HUES64 (cell line): ENCODE data around the gene RNF115.
"Not testable (repeated sequence)": the region's sequence is repeated elsewhere in the genome, so short reads cannot be mapped to it uniquely, and the experiment has no call there.

Experiments used
- H3K27ac ChIP-seq: 2 replicates; pipeline ENCODE4 v1.7.0; 2013; ENCODE audit warnings: low read depth, low read length, inconsistent platforms
- H3K27me3 ChIP-seq: 2 replicates; pipeline ENCODE4 v1.6.1; 2013; ENCODE audit warnings: mild to moderate bottlenecking, low read length; ENCODE audit not compliant: insufficient read depth
- H3K36me3 ChIP-seq: 2 replicates; pipeline ENCODE4 v1.6.1; 2013; ENCODE audit warnings: mild to moderate bottlenecking, low read length; ENCODE audit not compliant: insufficient read depth
- H3K4me1 ChIP-seq: 2 replicates; pipeline ENCODE4 v1.6.1; 2013; ENCODE audit warnings: mild to moderate bottlenecking, low read length, moderate library complexity; ENCODE audit not compliant: insufficient read depth
- H3K4me3 ChIP-seq: 2 replicates; pipeline ENCODE4 v1.5.1; 2013; ENCODE audit warnings: mild to moderate bottlenecking, low read length, moderate library complexity
- H3K9ac ChIP-seq: 2 replicates; pipeline ENCODE4 v1.6.1; 2013; ENCODE audit warnings: mild to moderate bottlenecking, low read depth, low read length
- H3K9me3 ChIP-seq: 2 replicates; pipeline ENCODE4 v1.6.1; 2013; ENCODE audit warnings: low read depth, low read length; ENCODE audit not compliant: insufficient read depth
- WGBS: fragments of 150-250, 120-280 bp; methylation state at CpG from one replicate; pipeline ENCODE4 v1.1.7; 2013; ENCODE audit warnings: missing lambda C conversion rate; 5-methylcytosine and 5-hydroxymethylcytosine counted together

The RNF115 gene

GRCh38 chr1:145757420-145757819, 66.5 kb downstream of the RNF115 start:
- Histone ChIP-seq H3K36me3 (peaks cover 33% of the 10 kb centered on the region), H3K9me3 (peaks cover 12% of the 10 kb centered on the region), H3K27ac (no peak overlapping the region), H3K27me3 (no peaks in the 10 kb centered on the region), H3K4me3 (no peak overlapping the region), H3K9ac (no peak overlapping the region), H3K4me1 (no peaks in the 10 kb centered on the region)
- 91% methylated on average over 2 of the region's 2 CpGs for WGBS

- Histone ChIP-seq H3K9me3 (no peaks in the 10 kb centered on the region), H3K27ac (no peak overlapping the region), H3K9ac (no peak overlapping the region), H3K36me3 (peaks cover 48% of the 10 kb centered on the region), H3K27me3 (no peaks in the 10 kb centered on the region), H3K4me1 (no peaks in the 10 kb centered on the region), H3K4me3 (no peak overlapping the region)
- 94% methylated on average over 5 of the region's 5 CpGs for WGBS
Measured at GRCh38 chr1:145751491-145752037, 72.3 kb downstream of the RNF115 start.

GRCh38 chr1:145750426-145750825, 73.5 kb downstream of the RNF115 start:
- Histone ChIP-seq H3K36me3 (peaks cover 54% of the 10 kb centered on the region), H3K9me3 (no peaks in the 10 kb centered on the region), H3K9ac (no peak overlapping the region), H3K4me3 (no peak overlapping the region), H3K4me1 (no peaks in the 10 kb centered on the region), H3K27ac (no peak overlapping the region), H3K27me3 (no peaks in the 10 kb centered on the region)
- WGBS, result 91% methylated on average over 5 of the region's 5 CpGs

GRCh38 chr1:145747398-145748247, 76.3 kb downstream of the RNF115 start:
- Histone ChIP-seq H3K9ac (no peak overlapping the region), H3K4me3 (no peak overlapping the region), H3K36me3 (peaks cover 70% of the 10 kb centered on the region), H3K4me1 (no peaks in the 10 kb centered on the region), H3K27me3 (no peaks in the 10 kb centered on the region), H3K9me3 (no peaks in the 10 kb centered on the region), H3K27ac (no peak overlapping the region)
- 92% methylated on average over 8 of the region's 9 CpGs for WGBS

- Histone ChIP-seq H3K4me3 (no peak overlapping the region), H3K36me3 (peaks cover 26% of the 10 kb centered on the region), H3K4me1 (no peaks in the 10 kb centered on the region), H3K27ac (no peak overlapping the region), H3K9me3 (no peaks in the 10 kb centered on the region), H3K27me3 (no peaks in the 10 kb centered on the region), H3K9ac (no peak overlapping the region)
- 89% methylated on average over 4 of the region's 4 CpGs for WGBS
Measured at GRCh38 chr1:145740269-145740668, 83.6 kb downstream of the RNF115 start.

GRCh38 chr1:145736191-145736590, 87.7 kb downstream of the RNF115 start:
- Histone ChIP-seq H3K4me3 (no peak overlapping the region), H3K36me3 (no peaks in the 10 kb centered on the region), H3K9ac (no peak overlapping the region), H3K27ac (no peak overlapping the region), H3K9me3 (no peaks in the 10 kb centered on the region), H3K27me3 (no peaks in the 10 kb centered on the region), H3K4me1 (no peaks in the 10 kb centered on the region)
- WGBS, result 93% methylated on average over 1 of the region's 1 CpG

GRCh38 chr1:145730900-145731299, 93.0 kb downstream of the RNF115 start:
- H3K9ac ChIP-seq, result no peak overlapping the region
- no peaks in the 10 kb centered on the region for H3K36me3 ChIP-seq
- no peaks in the 10 kb centered on the region for H3K27me3 ChIP-seq
- 97% methylated on average over 3 of the region's 3 CpGs for WGBS
- no peaks in the 10 kb centered on the region for H3K9me3 ChIP-seq
- H3K4me3 ChIP-seq, result no peak overlapping the region
- H3K4me1 ChIP-seq, result peaks cover 8% of the 10 kb centered on the region; the same call in 1 of the 2 replicates
- no peak overlapping the region for H3K27ac ChIP-seq

GRCh38 chr1:145730467-145730866, 93.4 kb downstream of the RNF115 start:
- H3K27me3 ChIP-seq, result no peaks in the 10 kb centered on the region
- WGBS, result 96% methylated on average over 4 of the region's 4 CpGs
- no peak overlapping the region for H3K9ac ChIP-seq
- no peak overlapping the region for H3K4me3 ChIP-seq
- no peaks in the 10 kb centered on the region for H3K36me3 ChIP-seq
- H3K27ac ChIP-seq, result no peak overlapping the region
- peaks cover 8% of the 10 kb centered on the region; the same call in 1 of the 2 replicates for H3K4me1 ChIP-seq
- no peaks in the 10 kb centered on the region for H3K9me3 ChIP-seq

GRCh38 chr1:145729666-145730436, 94.0 kb downstream of the RNF115 start:
- H3K9ac ChIP-seq, result no peak overlapping the region
- H3K27me3 ChIP-seq, result no peaks in the 10 kb centered on the region
- H3K4me1 ChIP-seq, result peaks cover 8% of the 10 kb centered on the region; the same call in 1 of the 2 replicates
- no peak overlapping the region for H3K27ac ChIP-seq
- no peaks in the 10 kb centered on the region for H3K9me3 ChIP-seq
- 94% methylated on average over 5 of the region's 5 CpGs for WGBS
- no peak overlapping the region for H3K4me3 ChIP-seq
- H3K36me3 ChIP-seq, result no peaks in the 10 kb centered on the region

- no peak overlapping the region for H3K27ac ChIP-seq
- no peaks in the 10 kb centered on the region for H3K9me3 ChIP-seq
- WGBS, result 71% methylated on average over 5 of the region's 5 CpGs
- no peak overlapping the region for H3K4me3 ChIP-seq
- peaks cover 8% of the 10 kb centered on the region; the same call in 1 of the 2 replicates for H3K4me1 ChIP-seq
- no peaks in the 10 kb centered on the region for H3K36me3 ChIP-seq
- H3K9ac ChIP-seq, result no peak overlapping the region
- H3K27me3 ChIP-seq, result no peaks in the 10 kb centered on the region
Measured at GRCh38 chr1:145729196-145729595, 94.7 kb downstream of the RNF115 start.

- WGBS, result 94% methylated on average over 4 of the region's 5 CpGs
- not testable (repeated sequence) for H3K36me3 ChIP-seq, H3K4me1 ChIP-seq, H3K9me3 ChIP-seq, H3K9ac ChIP-seq, H3K4me3 ChIP-seq, H3K27ac ChIP-seq, H3K27me3 ChIP-seq
Measured at GRCh38 chr1:145726193-145726592, 97.7 kb downstream of the RNF115 start.
